ENCODE data around the gene PAM.

The PAM gene

GRCh38 chr5:102781359-102781758 lies 26.3 kb downstream of the PAM start:
- DNase-seq (ENCODE audit: low read depth), result no peak

DNA sequence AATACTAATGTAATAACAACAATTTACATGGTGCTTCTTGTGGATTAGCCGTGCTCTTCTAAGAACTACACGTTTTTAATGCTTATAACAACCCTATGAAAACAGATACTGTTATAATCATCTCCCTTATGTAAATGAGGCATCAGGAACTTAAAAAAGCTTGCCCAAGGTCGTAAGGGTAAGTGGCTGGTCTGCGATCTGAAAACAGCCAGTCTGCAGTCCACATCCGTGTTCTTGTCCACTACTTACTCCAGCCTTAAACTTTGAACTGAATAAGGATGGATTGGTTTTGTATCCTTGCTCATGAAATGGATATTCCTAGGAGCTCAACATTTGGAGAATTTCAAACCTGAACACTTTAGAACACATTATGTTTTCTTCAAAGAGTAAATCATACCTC lies 26.7 kb downstream of the PAM start:
- no peak for DNase-seq (ENCODE audit: low read depth)

GRCh38 chr5:102782217-102782872 lies 27.2 kb downstream of the PAM start:
- DNase-seq (ENCODE audit: low read depth), result no peak

DNA sequence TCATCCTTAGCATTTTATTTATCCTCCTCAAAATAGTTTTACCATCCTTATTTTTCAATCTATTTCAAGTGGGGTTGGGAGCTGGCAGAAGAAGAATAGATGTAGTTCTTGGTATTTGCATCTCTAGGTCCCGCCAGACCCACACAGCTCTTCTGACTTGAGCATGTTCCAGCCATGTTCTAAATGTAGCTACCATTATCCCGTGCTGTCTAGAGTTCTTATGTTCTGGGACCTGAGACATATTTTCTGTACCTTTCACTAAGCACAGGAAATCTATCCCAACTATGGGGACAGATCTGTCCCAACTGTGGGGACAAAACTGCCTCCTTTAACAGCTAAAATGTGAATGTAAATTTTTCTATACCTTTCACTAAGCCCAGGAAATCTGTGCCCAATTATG lies 32.0 kb downstream of the PAM start:
- no peak for DNase-seq (ENCODE audit: low read depth)

GRCh38 chr5:102788788-102789187 lies 33.7 kb downstream of the PAM start:
- no peak for DNase-seq (ENCODE audit: low read depth)

GRCh38 chr5:102789469-102789868 lies 34.4 kb downstream of the PAM start:
- no peak for DNase-seq (ENCODE audit: low read depth)

DNA sequence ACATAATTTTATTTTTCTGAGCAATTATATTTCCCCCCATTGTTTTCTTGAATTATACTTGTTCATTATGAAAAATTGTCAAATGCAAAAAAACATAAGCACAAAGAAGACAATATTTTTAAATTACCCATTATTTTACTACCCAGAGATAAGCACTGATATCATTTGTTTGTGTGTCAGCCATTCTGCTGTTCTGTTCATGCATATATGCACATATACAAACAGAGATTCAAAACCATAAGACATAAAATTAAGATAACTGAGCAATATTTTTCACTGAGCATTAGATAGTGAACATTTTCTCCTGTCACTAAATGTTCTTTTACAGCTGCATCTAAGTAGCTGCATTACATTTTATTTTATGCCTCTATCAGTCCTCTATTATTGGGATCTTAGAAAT lies 35.6 kb downstream of the PAM start:
- no peak for DNase-seq (ENCODE audit: low read depth)

GRCh38 chr5:102792705-102793104 lies 37.6 kb downstream of the PAM start:
- no peak for DNase-seq (ENCODE audit: low read depth)

- DNase-seq (ENCODE audit: low read depth), result no peak
Measured at GRCh38 chr5:102794047-102794446, 38.9 kb downstream of the PAM start.

GRCh38 chr5:102794677-102795331 lies 39.7 kb downstream of the PAM start:
- no peak for DNase-seq (ENCODE audit: low read depth)

GRCh38 chr5:102795526-102795925 lies 40.4 kb downstream of the PAM start:
- no peak for DNase-seq (ENCODE audit: low read depth)

DNA sequence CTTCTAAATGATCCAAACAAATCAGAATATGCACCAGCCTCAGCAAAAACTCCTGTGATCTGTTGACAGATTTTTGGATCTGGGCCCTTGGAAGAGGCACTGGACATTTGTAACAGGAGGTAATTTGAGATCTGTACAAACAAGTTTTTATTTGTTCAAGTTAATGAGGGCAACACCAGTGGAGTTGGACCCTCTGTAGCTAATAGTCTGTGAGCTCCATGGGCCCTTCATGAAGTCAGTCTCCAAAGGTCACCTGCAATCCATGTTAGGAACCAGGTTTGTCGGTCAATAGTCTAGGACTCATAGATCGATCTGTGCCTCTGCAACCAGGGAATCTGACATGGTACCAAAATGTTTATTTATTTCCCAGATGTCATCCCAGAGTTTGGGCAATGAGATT lies 40.9 kb downstream of the PAM start:
- no peak for DNase-seq (ENCODE audit: low read depth)

DNA sequence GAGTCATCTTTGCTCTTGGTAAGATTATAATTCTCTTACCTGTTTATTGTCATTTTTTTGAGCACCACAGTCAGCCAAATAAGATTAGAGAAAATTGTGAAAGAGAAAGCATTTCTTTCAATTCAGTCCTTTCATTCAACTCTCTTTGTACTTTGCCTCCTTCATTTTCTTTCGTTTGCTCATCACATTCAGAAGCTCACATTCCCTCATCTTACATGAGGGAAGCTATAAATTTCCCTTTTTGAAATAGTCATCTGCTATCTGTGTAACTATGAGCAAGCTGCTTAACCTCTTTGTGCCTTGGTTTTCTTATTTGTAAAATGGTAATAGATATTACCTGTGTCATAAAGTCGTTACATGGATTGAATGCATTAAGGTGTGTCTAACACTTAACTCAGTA lies 41.4 kb downstream of the PAM start:
- no peak for DNase-seq (ENCODE audit: low read depth)

DNA sequence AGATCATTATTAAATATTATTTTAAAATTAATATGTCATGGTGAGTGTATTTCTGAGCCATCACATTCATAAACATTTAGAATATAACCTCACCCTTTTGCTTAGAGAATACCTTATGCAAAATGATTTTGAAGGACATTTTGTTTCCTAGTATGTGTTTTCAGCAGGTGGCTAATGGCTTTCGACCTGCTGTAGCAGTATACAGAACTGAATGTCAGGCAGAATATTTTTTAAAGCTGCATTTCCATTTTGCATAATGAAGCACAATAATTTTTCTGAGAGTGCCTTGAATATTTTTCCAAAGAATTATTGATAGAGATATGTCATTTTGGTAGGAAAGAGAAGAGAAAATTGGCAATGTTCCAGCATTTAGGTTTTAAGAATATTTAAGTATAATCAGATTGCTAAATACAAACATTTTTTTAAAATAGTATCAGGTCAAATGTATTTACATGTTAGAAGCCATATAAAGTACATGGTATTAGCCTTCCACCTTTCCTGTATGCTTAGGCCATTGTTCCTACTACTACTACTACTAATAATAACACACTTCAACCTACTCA lies 42.3 kb downstream of the PAM start:
- no peak for DNase-seq (ENCODE audit: low read depth)

GRCh38 chr5:102798104-102798785 lies 43.1 kb downstream of the PAM start:
- no peak for DNase-seq (ENCODE audit: low read depth)

DNA sequence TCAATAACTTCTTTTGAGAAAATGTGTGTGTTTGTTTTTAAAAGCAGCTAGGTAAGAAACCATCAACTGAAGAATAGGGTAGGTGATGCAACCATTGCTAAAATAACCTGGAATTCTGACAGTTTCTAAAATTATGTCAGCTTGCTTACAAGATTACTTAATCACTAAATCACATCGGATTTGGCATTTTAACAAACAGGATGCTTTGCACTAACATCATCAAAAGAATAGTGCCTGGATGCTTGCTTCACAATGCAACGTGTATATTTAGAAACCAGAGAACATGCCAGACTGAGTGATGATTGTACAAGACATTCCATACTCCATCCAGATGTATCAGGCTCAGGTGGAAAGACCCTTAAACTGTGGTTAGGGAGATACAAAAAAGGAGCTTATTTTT lies 43.9 kb downstream of the PAM start:
- peak; percentile 15 for DNase-seq (ENCODE audit: low read depth)

- no peak for DNase-seq (ENCODE audit: low read depth)
Measured at GRCh38 chr5:102800427-102800826, 45.3 kb downstream of the PAM start.

- no peak for DNase-seq (ENCODE audit: low read depth)
Measured at GRCh38 chr5:102801371-102801770, 46.3 kb downstream of the PAM start.

- DNase-seq (ENCODE audit: low read depth), result no peak
Measured at GRCh38 chr5:102802708-102803458, 47.8 kb downstream of the PAM start.

DNA sequence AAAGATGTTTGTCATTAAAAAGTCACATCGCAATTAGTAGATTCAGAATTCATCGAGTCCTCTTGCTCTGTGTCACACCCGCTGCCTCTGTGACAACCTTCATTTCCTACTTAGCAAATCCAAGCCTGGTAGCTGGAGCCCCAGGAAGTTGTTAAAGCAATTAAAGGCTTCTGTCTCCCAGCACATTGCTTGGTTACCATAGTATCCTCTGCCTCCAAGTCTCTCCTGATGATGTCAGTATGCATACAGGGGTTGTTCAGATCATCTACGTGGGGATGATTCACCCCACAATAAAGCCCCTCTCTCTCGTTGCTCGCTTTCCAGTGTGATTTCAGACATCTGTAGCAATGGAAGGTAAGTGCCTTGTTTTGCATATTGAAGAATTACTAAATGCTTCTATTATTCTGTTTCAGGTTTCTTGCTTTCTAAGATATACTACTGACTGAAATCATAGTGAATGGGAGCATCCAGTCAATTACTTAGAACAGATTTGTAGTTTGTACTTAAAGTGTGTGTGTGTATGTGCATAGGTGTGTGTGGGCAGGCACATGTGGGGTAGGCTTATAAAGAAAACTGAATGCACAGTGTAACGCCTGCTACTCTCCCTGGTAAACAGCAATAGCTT lies 52.9 kb downstream of the PAM start:
- DNase-seq (ENCODE audit: low read depth), result no peak

DNA sequence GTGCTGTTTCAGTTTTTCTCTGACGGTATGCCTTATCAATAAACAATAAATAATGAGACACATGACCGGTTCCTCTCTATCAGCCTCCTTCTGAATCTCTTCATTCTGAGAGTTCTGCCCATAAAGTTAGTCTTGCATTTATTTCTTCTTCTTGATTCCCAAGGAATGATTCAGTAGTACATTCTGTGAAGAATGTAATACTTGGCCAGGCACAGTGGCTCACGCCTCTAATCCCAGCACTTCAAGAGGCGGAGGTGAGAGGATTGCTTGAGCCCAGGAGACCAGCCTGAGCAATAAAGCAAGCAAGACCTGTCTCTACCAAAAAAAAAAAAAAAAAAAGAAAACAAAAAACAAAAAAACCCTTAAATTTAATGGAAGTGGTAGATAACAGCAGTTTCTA lies 53.9 kb downstream of the PAM start:
- DNase-seq (ENCODE audit: low read depth), result no peak

DNA sequence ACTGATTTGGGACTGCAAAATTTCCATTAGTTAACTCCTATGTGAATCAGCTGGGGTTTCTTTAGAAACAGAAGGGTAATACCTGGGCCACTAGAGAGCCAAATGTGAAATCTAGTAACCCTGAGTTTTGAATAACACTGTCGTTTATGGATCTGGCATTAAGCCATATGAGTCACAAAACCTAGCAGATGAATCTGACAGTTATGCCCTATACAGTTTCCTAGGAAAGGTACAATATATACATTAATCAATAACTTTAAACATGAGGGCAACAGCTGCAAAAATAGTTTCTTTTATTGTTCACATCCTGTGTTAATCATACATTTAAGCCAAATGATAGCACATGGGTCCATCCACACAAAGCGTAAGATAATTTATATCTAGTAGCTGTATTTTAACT lies 56.9 kb downstream of the PAM start:
- peak; percentile 19 for DNase-seq (ENCODE audit: low read depth)

Measured in GM04504 (cell line).